B cell (primary cell): ENCODE results near the gene APPL1. TPM values are rescaled to one million over a fixed set of nuclear protein-coding genes. Genes with fewer than 3 reads are reported as not detected.

Experiments
- ATAC-seq: fragments of 200-7000 bp; cut with Tn5 transposase; one replicate; pipeline ENCODE4 v1.10.0; 2021; ENCODE audit warnings: low read depth, mild to moderate bottlenecking, moderate number of reproducible peaks, moderate library complexity
- CTCF ChIA-PET: fragments of 350-600 bp; sonication (Branson Sonifier 250); formaldehyde crosslinking; loops from one replicate; lab custom pipeline; 2021; ENCODE audit warnings: antibody characterized with exemption, inconsistent platforms; lab: Charles Lee
- POLR2A ChIA-PET: fragments of 350-600 bp; sonication (Branson Sonifier 250); formaldehyde crosslinking; loops from one replicate; lab custom pipeline; 2021; ENCODE audit warnings: antibody characterized with exemption; lab: Charles Lee
- DNase-seq: peaks from one replicate; pipeline ENCODE4 v3.0.0; 2013
- H2AFZ ChIP-seq: 2 replicates; pipeline ENCODE4 v1.6.1; 2012; ENCODE audit warnings: mild to moderate bottlenecking, low read depth, low read length; ENCODE audit not compliant: insufficient read depth, poor library complexity, severe bottlenecking
- H3K27ac ChIP-seq, 2 donors: 1 replicate in 1 of 2; 2 replicates in 1 of 2; pipeline ENCODE4 v1.5.1; 2012 to 2013; ENCODE audit warnings: low read length in 2 of 2, mild to moderate bottlenecking in 2 of 2, moderate library complexity in 1 of 2
- H3K27me3 ChIP-seq, 4 experiments: fragments of 200-600 bp in 1 of 4; sonication (generic) in 1 of 4; replicated peaks in 1 of 4; 1 replicate in 2 of 4; 2 replicates in 2 of 4; pipeline versions ENCODE4 v1.6.1 to v1.7.0; 2013 to 2016; ENCODE audit warnings: low read length in 3 of 4, mild to moderate bottlenecking in 2 of 4, mixed read lengths in 1 of 4, moderate library complexity in 1 of 4; ENCODE audit not compliant: insufficient read depth in 4 of 4, control insufficient read depth in 3 of 4; ENCODE audit errors: control extremely low read depth in 1 of 4
- H3K36me3 ChIP-seq, 2 experiments: replicated peaks in 1 of 2; 1 replicate in 1 of 2; 2 replicates in 1 of 2; pipeline versions ENCODE4 v1.6.1 to v1.7.1; 2013; ENCODE audit warnings: low read length in 1 of 2; ENCODE audit not compliant: insufficient read depth in 2 of 2, control insufficient read depth in 1 of 2; ENCODE audit errors: control extremely low read depth in 1 of 2, extremely low read depth in 1 of 2
- H3K4me1 ChIP-seq, 2 donors: fragments of 200-600 bp in 1 of 2; sonication (generic) in 1 of 2; 1 replicate in 1 of 2; 2 replicates in 1 of 2; pipeline versions ENCODE4 v1.5.1 to v1.6.1; 2013 to 2017; ENCODE audit warnings: low read length in 2 of 2; ENCODE audit not compliant: control insufficient read depth in 2 of 2, insufficient read depth in 2 of 2
- H3K4me2 ChIP-seq: replicated peaks from 2 replicates; pipeline ENCODE3; 2012; ENCODE audit warnings: mild to moderate bottlenecking, low read depth, low read length; ENCODE audit not compliant: poor library complexity, severe bottlenecking
- H3K4me3 ChIP-seq, 5 experiments: fragments of 200-600 bp in 1 of 5; sonication (generic) in 1 of 5; 1 replicate in 3 of 5; 2 replicates in 2 of 5; pipeline versions ENCODE4 v1.5.1 to v1.7.0; 2011 to 2016; ENCODE audit warnings: low read length in 4 of 5, mild to moderate bottlenecking in 4 of 5, low read depth in 2 of 5, control low read depth in 1 of 5, moderate library complexity in 1 of 5; ENCODE audit not compliant: insufficient read depth in 1 of 5; ENCODE audit errors: control extremely low read depth in 1 of 5, extremely low read depth in 1 of 5
- H3K79me2 ChIP-seq: fragments of 200-600 bp; sonication (generic); one replicate; pipeline ENCODE4 v1.6.0; 2016; ENCODE audit warnings: low read length; ENCODE audit not compliant: control insufficient read depth, insufficient read depth
- H3K9ac ChIP-seq: fragments of 200-600 bp; sonication (generic); 2 replicates; pipeline ENCODE4 v1.6.1; 2017; ENCODE audit warnings: mild to moderate bottlenecking, low read length, moderate library complexity
- H3K9me3 ChIP-seq, 3 donors: one replicate each; pipeline versions ENCODE4 v1.6.1 to v1.7.1; 2013; ENCODE audit warnings: low read length in 2 of 3; ENCODE audit not compliant: control insufficient read depth in 2 of 3, insufficient read depth in 1 of 3; ENCODE audit errors: control extremely low read depth in 1 of 3
- H4K20me1 ChIP-seq: 2 replicates; pipeline ENCODE4 v1.6.0; 2012; ENCODE audit warnings: mild to moderate bottlenecking, low read length; ENCODE audit not compliant: insufficient read depth, control insufficient read depth, poor library complexity, severe bottlenecking
- H3K27ac Mint-ChIP-seq: one replicate; pipeline ENCODE4 v1.8.0; 2021; ENCODE audit warnings: mixed read lengths
- H3K27me3 Mint-ChIP-seq: one replicate; pipeline ENCODE4 v1.8.0; 2021; ENCODE audit warnings: mixed read lengths
- H3K4me1 Mint-ChIP-seq: one replicate; pipeline ENCODE4 v1.8.0; 2021; ENCODE audit warnings: mixed read lengths
- H3K4me3 Mint-ChIP-seq: one replicate; pipeline ENCODE4 v1.8.0; 2021; ENCODE audit warnings: mixed read lengths
- H3K9me3 Mint-ChIP-seq: one replicate; pipeline ENCODE4 v1.8.0; 2022; ENCODE audit warnings: mixed read lengths; ENCODE audit not compliant: insufficient read depth
- EZH2 ChIP-seq: IDR thresholded peaks from 2 replicates; pipeline ENCODE4 v1.6.1; 2012; ENCODE audit warnings: borderline replicate concordance, low read depth, mild to moderate bottlenecking, moderate library complexity, low read length; ENCODE audit not compliant: insufficient read depth, poor library complexity, severe bottlenecking
- WGBS: methylation state at CpG from one replicate; pipeline ENCODE4 v1.1.5; 2013; ENCODE audit warnings: missing lambda C conversion rate; ENCODE audit not compliant: insufficient coverage; 5-methylcytosine and 5-hydroxymethylcytosine counted together
- intact Hi-C: fragments of 100-400 bp; cut with micrococcal nuclease; formaldehyde crosslinking; loops from one replicate; pipeline ENCODE4 v1.10.0; 2022
- polyA plus RNA-seq: library from polyadenylated mRNA; depleted of rRNA; stranded (reverse); fragments of >200 nt; gene quantifications from 2 replicates; pipeline ENCODE4 v1.2.3, GENCODE V29; 2012
- total RNA-seq, 2 donors: library from RNA; stranded (reverse); fragments of 120-200 nt in 1 of 2; gene quantifications; 1 replicate in 1 of 2; 2 replicates in 1 of 2; pipeline versions ENCODE4 v1.2.3 to v1.2.4, GENCODE V29; 2013 to 2022
- TF ChIP-seq, protein P1 (sequence below): fragments of 200-600 bp; IDR thresholded peaks from one replicate; pipeline ENCODE4 v1.8.0; 2022; ENCODE audit warnings: antibody characterized with exemption, mild to moderate bottlenecking

APPL1 gene
- total and polyA plus RNA-seq, 2 donors (not counting 1 experiment from before 2014, with no cell fraction given), result 25.5 to 69.5 TPM

DNA sequence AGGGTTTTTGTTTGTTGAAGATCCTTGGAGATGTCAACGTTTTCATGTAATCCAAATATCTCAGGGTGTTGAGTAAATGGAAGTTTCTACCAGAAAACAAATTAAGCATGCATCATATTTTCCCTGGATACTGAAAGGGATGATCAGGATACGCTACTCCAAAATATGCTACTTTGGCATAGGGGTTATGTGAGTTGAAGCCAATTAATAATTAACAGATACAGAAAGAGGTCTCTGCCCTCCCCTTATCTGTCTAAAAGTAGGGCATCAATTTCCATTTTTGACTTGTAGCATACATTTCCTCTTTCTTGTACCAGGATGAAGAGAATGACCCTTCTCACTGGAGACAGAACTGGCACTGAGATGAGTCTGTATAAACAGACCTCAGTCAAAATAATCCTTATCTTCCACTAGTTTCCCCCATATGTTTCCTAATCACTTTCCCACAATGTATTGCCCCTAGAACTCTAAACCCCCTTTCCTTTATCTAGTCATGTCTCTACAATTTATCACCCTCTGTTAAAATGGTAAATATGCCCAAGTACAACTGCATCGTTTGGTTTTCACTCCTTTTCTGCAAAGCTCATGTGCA, 82.3 kb downstream of the APPL1 start:
- H3K9ac ChIP-seq, result no peak overlapping the region
- H3K4me3 ChIP-seq, result no peak overlapping the region
- no peaks in the 10 kb centered on the region for H3K36me3 ChIP-seq
- no CpG with 5 or more reads among the region's 3 CpGs for WGBS
- DNase-seq, result no peak
- no peak for ATAC-seq
- H3K27ac ChIP-seq, result no peak overlapping the region
- TF ChIP-seq EZH2, result no peak
- TF ChIP-seq, protein P1, sequence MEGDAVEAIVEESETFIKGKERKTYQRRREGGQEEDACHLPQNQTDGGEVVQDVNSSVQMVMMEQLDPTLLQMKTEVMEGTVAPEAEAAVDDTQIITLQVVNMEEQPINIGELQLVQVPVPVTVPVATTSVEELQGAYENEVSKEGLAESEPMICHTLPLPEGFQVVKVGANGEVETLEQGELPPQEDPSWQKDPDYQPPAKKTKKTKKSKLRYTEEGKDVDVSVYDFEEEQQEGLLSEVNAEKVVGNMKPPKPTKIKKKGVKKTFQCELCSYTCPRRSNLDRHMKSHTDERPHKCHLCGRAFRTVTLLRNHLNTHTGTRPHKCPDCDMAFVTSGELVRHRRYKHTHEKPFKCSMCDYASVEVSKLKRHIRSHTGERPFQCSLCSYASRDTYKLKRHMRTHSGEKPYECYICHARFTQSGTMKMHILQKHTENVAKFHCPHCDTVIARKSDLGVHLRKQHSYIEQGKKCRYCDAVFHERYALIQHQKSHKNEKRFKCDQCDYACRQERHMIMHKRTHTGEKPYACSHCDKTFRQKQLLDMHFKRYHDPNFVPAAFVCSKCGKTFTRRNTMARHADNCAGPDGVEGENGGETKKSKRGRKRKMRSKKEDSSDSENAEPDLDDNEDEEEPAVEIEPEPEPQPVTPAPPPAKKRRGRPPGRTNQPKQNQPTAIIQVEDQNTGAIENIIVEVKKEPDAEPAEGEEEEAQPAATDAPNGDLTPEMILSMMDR, result no peak
- no peaks in the 10 kb centered on the region for H3K27me3 ChIP-seq
- no peaks in the 10 kb centered on the region for H3K79me2 ChIP-seq
- intact Hi-C loops, result no loop called here
- H3K4me1 Mint-ChIP-seq, result no peaks in the 10 kb centered on the region
- H3K4me1 ChIP-seq, result no peaks in the 10 kb centered on the region
- no peaks in the 10 kb centered on the region for H3K9me3 Mint-ChIP-seq
- CTCF ChIA-PET, result no interaction called here
- no peak overlapping the region for H3K4me2 ChIP-seq
- no peak overlapping the region for H2AFZ ChIP-seq
- H3K27me3 Mint-ChIP-seq, result peaks cover 10% of the 10 kb centered on the region
- POLR2A ChIA-PET, result no interaction called here
- no peak overlapping the region for H3K27ac Mint-ChIP-seq
- no peaks in the 10 kb centered on the region for H4K20me1 ChIP-seq
- no peaks in the 10 kb centered on the region for H3K9me3 ChIP-seq
- H3K4me3 Mint-ChIP-seq, result no peak overlapping the region

- H3K79me2 ChIP-seq, result no peaks in the 10 kb centered on the region
- H3K27me3 Mint-ChIP-seq, result peaks cover 31% of the 10 kb centered on the region
- CTCF ChIA-PET, result no interaction called here
- H3K9me3 Mint-ChIP-seq, result no peaks in the 10 kb centered on the region
- H3K27ac Mint-ChIP-seq, result no peak overlapping the region
- H3K4me3 Mint-ChIP-seq, result no peak overlapping the region
- H3K4me2 ChIP-seq, result no peak overlapping the region
- H3K36me3 ChIP-seq, result no peaks in the 10 kb centered on the region
- no peak overlapping the region for H3K9ac ChIP-seq
- TF ChIP-seq, protein P1, result no peak
- no peak for TF ChIP-seq EZH2
- H4K20me1 ChIP-seq, result no peaks in the 10 kb centered on the region
- ATAC-seq (no peak), DNase-seq (no peak)
- no CpG with 5 or more reads among the region's 3 CpGs for WGBS
- no peak overlapping the region for H3K27ac ChIP-seq
- H3K9me3 ChIP-seq, result peaks cover 0 to 5% (median 0%) of the 10 kb centered on the region in 3 donors
- H2AFZ ChIP-seq, result no peak overlapping the region
- no peaks in the 10 kb centered on the region for H3K4me1 ChIP-seq
- H3K4me1 Mint-ChIP-seq, result no peaks in the 10 kb centered on the region
- intact Hi-C loops, result no loop called here
- POLR2A ChIA-PET, result no interaction called here
- no peak overlapping the region for H3K4me3 ChIP-seq
- H3K27me3 ChIP-seq, result no peaks in the 10 kb centered on the region
These were observed 86.7 kb downstream of the APPL1 start for GRCh38 chr3:57314204-57314603.

Other genes with a start within 250 kb of the APPL1 start
- not detected in 2 replicates for gene SPATA12, start 167.1 kb upstream of the APPL1 start, total RNA-seq
- not detected in 2 replicates for gene SPATA12, start 167.1 kb upstream of the APPL1 start, polyA plus RNA-seq
- gene IL17RD, start 62.4 kb upstream of the APPL1 start, total RNA-seq, result 0.02 and 0.05 TPM in 2 replicates
- not detected in 2 replicates for gene IL17RD, start 62.4 kb upstream of the APPL1 start, polyA plus RNA-seq
- 0.39 and 0.90 TPM in 2 replicates for gene HESX1, start 27.8 kb upstream of the APPL1 start, total RNA-seq
- 1.2 and 2.1 TPM in 2 replicates for gene HESX1, start 27.8 kb upstream of the APPL1 start, polyA plus RNA-seq
- not detected in 2 replicates for gene ASB14, start 65.0 kb downstream of the APPL1 start, total RNA-seq
- not detected in 2 replicates for gene ASB14, start 65.0 kb downstream of the APPL1 start, polyA plus RNA-seq